HG03439 (cell line): ENCODE data around the gene ST6GALNAC2.
"Not testable (repeated sequence)": the region's sequence is repeated elsewhere in the genome, so short reads cannot be mapped to it uniquely, and the experiment has no call there.

Source experiments
- ATAC-seq: cut with Tn5 transposase; IDR thresholded peaks from one replicate; pipeline ENCODE4 v1.9.1; 2021; ENCODE audit warnings: mild to moderate bottlenecking, moderate library complexity; ENCODE audit not compliant: unreplicated experiment

Gene ST6GALNAC2

DNA sequence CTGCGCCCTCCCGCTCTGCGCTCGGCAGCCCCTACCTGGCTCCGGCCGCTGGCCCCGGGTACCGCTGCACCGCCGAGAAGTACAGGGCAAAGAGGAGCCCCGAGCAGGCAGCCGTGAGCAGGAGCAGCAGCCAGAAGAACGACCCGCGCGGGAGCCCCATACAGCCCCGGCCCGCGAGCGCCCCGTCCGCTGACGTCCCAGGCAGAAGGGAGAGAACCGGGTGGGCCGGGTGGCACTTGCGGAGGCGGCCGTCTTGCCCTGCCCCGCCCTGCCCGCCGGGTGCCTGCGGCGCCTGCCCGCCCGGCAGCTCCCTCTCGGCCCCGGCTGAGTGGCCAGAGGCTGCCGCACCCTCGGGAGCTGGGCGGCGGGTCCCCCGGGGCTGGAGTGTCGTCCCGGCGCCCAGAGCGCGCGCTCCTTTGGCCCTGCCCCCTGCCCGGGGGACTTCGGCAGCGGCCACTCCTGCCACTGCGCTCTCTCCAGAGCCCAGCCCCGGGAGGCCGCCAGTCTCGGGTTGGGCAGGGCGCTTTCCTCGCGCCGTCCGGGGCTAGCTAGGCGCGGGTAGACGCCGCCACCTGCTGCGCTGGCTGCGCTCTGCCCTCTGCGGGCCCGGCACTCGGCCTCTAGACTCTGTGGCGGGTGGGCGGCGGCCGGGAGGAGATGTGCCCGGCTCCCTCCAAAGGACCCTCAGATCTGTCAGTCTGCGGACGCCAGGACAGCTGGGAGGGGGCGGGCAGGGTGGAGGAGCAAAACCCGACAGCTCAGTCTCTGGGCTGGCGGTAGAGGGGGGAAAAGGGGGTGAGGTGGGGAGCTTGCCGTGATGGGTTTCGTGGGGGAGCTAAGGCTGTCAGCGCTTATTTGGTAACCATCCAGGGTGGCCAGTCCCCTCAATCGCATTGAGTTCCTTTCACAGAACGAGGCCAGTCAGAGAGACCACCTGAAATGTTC, at the start of gene ST6GALNAC2:
TSS of gene ST6GALNAC2 (minus strand) at position 212 of the 945 bp plus-strand sequence. CDS start at position 160, 52 bp downstream.
- ATAC-seq: no peak

DNA sequence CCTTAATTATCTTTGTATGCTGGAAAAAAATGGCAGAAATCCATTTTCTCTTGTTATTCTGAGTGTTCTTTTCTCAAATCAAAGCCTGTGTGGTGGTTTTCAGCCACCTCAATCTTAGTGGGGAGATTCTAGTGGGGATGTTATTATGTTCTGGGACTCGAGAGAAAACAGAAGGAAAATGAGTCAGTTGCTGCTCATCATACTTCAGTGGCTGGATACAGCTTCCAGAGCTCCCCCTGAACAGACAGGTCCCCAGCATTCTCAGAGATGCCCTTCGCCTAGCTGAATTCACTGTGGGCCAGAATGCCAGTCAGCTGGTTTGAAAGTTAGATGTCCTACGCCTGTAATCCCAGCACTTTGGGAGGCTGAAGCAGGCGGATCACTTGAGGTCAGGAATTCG, 49.4 kb upstream of the ST6GALNAC2 start:
- no peak for ATAC-seq

DNA sequence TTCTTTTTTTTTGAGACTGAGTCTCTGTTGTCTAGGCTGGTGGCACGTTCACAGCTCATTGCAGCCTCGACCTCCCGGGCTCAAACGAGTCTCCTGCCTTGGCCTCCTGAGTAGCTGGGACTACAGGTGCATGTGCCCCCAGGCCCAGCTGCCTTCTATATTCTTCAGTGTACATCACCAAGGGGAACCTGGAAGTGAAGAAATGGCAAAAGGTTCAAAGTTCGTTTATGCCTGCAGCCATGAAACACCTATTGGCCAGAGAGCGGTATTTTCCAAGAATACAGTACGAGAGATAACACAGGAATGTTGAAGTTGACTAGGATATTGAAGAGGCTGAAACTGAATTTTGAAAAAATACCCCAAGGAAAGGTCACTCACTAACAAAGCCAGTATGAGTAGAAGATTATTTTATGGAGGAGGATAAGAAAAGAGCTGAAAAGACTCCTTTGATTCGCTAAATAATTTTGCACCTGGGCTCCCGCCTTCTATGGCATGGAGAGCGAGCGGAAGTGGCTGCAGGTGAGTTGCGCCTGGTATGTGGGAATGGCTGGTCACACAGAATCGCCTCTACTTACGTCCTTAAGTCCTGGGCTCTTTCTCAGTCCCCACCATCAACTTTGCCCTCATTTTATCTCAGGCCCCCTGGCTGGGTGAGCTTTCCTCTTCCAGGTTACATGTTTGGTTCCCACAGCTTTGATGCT, 48.1 kb upstream of the ST6GALNAC2 start:
- no peak for ATAC-seq

DNA sequence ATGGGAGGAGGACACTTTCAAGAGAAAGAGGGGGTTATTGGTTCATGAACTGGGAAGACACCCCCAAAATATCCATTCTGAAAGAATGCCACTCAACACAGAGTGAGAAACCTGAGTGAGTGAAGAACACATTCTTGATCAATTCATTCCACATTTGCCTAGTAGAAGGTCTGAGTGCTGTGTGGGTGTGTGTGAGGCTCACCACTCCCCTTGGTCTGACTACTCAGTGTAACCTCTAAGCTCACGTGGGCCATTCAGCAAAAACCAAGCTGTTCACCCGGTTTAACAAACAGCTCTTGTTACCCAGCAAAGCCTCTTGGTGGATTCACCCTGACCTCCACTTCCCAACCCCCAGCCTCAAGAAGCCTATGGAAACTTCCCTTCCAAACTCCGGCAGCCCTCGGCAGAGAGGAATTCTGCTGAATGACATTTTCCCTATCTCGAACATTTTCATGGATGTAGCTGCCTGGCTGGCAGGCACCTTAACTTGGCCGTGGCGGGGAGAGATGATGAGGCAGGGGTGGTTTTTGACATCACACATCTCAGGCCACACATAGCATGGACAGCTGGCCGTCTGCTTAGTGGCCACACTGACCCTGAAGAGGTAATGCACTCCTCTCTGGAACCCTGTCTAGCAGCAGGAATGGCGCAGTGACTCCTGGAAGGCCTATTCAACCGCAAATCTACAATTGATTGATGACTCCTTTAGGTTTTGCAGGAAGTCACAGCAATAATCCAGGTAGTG, 46.3 kb upstream of the ST6GALNAC2 start:
- ATAC-seq: no peak

DNA sequence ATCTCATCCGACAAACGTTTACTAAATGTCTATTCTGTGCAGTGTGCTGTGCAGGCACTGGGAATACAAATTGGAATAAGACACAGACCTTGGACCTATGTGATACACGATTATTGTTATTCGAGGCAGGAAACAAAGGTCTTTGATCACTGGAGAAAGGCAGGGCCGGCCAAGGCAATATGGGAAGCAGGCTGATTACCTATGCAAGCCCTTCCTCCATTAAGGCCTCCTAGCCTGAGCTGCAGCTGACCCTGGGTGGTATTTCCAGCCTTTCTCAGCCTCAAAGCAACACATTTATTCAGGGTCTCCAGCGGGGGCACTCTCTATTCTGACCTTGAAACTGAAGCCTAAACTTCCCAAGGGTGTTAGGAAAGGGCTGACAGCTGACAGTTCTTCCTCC, 44.5 kb upstream of the ST6GALNAC2 start:
- ATAC-seq: no peak

DNA sequence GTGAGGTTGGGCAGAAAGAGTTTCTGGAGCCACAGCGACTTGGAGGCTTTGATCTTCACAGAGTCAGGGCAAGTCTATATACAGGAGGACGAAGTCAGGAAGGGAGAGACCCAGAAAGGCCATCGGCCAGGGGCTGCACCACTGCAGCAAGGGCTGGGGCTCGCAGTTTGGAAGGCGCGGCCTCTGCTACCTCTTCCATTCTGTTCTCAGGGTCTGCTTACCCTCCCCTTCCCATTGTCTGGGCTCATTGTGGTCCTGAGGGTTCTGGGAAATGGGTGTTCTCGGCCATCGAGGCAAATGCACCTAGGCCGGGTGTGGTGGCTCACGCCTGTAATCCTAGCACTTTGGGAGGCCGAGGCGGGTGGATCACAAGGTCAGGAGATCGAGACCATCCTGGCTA, 41.9 kb upstream of the ST6GALNAC2 start:
- ATAC-seq: no peak

DNA sequence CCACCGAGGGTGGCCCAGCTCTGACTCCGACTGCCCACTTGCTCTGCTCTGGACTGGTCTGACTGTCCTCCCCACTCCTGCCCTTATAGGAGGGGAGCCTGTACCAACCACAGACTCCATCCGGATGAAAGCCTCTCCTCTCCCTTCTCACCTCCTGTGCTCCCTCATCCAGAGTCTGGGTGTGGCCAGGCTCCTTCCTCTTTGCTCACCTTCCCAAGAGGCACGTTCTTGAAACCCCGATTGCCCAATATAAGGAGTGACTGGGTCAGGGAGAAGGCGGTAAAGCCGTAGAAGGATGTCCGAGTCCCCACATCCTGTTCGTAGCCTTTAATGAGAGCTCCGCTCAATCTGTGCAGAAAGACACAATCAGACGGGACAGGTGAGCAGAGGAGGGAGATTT, 40.8 kb upstream of the ST6GALNAC2 start:
- no peak for ATAC-seq

DNA sequence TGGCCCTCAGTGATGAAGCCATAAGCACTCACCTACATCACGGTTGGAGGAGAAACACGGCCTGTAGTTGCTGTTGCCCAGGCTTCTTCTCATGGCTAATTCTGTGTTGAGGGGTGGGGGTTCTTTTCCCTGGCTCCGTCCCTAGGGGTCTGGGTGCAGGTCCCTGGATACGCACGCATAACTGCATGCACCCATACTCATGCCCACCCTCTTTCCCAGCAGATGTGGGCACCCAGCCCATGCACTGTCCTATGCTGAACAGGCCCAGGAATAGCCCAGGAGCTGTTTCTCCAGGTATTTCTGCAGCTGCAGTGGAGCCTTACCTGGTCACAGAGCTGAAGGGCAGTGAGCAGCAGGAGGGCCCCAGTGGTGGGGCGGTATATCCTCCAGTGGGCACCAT, 39.8 kb upstream of the ST6GALNAC2 start:
- ATAC-seq: no peak

DNA sequence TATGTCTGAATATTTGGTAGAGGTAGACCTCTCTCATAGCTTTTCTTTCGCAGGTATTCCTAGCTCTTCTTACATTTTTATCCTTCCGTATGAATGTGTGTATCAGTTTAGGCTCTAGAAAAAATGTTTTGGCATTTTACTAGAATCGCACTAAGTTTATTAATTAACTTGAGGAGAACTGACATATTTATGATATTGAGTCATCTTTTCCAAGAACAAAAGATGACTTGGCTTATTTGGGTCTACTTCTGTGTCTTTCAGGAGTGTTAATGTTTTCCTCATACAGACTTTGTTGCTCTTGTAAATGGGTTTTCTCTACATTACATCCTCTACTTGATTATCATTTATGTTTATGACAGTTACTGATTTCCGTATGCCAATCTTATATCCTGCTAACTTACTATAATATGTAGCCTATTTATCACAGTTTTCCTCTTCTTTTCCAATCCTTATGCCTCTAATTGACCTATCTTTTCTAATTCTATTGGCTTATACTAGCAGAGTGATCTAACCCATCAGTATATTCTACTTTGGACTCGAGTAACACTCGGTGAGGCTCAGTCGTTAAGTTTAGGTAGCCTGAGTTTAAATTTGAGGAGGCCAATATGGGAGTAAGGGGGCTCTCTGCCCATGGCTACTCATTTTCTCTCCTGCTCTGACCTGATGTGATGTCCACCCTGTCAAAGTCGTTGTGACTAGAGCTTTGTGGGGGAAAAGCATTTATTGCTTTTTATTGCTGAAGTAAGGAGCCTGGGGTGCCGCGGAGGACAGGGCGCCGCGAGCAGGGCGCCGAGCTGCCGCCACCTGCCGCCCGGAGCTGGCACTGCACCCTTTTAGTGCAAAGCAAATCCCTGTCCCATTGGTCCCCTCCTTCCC, 37.8 kb upstream of the ST6GALNAC2 start:
- ATAC-seq: no peak

DNA sequence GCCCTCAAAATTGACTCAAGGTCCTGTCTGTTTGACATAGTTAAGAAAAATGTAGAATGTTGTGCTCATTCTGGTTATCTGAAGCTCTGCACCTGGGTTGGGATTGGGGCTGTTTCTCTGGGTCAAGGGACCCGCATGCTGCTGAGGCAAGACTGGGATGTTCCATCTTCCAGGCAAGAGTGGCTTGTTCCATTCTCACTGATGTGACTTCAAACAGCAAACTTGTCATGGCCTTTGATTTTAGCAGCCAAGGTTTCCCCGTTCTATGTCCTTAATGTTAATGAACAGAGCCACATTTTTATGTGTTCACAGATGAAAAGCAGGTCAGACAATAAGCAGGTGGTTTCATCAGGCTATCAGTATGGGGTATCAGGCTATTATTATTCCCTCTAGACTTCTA, 32.2 kb upstream of the ST6GALNAC2 start:
- no peak for ATAC-seq

DNA sequence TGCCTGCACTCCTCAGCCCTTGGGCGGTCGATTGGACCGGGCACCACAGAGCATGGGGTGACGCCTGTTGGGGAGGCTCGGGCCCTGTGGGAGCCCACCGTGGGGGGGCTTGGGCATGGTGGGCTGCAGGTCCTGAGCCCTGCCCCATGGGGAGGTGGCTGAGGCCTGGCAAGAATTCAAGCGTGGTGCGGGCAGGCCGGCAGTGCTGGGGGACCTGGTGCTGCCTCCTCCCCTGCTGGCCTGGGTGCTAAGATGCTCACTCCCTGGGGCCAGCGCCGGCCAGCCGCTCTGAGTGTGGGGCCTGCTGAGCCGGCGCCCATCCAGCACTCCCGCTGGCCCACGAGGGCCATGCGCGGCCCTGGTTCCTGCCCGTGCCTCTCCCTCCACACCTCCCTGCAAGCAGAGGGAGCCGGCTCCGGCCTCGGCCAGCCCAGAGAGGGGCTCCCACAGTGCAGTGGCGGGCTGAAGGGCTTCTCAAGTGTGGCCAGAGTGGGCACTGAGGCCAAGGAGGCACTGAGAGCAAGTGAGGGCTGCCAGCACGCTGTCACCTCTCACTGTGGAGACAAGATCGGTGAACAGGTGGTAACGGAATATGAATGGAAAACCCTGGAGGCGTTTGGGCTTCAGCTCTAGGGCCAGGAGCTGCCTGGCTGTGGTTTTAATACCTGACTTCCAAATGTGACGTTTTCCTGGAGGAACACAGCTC, 29.4 kb upstream of the ST6GALNAC2 start:
- ATAC-seq: no peak

DNA sequence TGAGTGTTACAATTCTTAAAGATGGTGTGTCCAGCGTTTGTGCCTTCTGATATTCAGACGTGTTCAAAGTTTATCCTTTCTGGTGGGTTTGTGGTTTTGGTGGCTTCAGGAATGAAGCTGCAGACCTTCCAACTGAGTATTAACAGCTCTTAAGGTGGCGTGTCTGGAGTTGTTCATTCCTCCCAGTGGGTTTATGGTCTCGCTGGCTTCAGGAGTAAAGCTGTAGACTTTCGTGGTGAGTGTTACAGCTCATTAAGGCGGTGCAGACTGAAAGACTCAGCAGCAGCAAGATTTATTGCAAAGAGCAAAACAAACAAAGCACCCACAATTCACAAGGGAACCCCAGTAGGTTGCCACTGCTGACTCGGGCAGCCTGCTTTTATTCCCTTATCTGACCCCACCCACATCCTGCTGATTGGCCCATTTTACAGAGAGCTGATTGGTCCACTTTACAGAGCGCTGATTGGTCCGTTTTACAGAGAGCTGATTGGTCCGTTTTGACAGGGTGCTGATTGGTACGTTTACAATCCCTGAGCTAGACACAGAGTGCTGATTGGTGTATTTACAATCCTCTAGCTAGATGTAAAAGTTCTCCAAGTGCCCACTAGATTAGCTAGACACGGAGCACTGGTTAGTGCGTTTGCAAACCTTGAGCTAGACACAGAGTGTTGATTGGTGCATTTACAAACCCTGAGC, 28.6 kb upstream of the ST6GALNAC2 start:
- ATAC-seq: not testable (repeated sequence)

DNA sequence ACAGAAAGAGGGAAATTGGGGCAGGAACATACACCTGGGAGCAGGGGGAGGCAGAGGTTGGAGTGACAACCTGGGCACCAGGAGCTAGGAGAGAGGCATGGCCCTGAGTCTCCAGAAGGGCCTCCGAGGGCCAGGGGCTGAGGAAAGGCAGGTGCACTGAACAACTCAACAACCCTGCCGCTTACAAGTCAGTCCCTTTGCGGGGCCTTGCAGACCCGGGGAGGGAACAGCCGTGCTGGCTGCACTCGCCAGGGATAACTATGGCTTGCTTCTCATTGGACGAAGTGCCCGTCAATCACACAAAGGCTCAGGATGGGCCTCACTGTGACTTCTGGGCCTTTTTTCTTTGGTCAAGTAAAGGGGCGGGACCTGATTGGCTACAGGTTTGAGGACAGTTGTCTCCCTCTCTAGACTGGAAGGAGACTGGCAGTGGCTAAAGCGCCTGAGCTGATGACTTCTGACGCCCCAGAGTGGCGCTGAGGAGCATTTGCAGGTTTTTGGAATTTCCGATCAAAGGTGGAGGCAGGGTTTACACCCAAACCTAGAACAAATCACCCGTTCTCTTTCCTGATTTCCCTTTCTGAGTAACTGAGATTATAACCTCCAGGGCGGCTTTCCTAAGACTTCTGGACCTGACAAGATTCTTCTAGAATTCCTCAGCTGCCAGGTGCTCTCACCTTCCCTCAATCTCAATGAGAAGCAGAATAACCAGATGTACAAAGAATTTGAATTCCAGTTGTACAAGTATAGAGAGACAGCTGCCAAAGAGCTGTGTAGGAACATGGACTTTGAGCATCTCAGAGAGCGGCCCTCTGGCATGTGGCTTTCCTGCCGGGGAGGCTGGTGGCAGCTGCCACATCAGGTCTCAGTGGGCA, 27.6 kb upstream of the ST6GALNAC2 start:
- no peak for ATAC-seq

DNA sequence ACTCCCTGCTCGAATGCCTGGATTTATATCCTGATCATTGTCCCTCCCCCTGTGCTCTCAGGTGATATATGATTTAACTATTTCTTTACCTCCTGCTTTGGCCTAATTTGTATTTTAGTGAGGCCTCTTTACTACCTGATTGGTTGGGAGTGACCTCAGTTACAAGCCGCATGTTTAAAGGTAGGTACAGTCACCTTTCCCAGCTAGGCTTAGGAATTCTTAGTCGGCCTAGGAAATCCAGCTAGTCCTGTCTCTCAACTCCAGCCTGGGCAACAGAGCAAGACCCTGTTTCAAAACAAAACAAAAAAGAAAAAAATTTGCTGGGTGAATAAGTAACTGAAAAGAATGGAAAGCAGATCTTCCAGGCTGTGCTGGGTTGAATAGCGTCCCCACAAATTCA, 26.8 kb upstream of the ST6GALNAC2 start:
- no peak for ATAC-seq

DNA sequence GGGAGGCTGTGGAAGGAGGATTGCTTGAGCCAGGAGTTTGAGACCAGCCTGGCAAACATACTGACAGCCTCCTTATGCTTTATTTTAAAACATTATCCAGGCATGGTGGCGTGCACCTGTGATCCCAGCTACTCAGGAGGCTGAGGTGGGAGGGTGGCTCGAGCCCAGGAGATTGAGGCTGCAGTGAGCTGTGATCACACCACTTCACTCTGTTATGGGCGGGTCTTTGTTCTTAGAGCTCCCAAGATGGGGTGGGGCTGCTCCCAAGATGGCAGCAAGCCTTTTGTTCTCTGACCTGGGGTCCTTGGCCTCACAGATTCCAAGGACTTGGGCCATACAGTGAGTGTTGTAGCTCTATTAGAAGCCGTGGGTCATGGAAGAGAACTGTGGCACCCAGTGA, 26.1 kb upstream of the ST6GALNAC2 start:
- no peak for ATAC-seq

DNA sequence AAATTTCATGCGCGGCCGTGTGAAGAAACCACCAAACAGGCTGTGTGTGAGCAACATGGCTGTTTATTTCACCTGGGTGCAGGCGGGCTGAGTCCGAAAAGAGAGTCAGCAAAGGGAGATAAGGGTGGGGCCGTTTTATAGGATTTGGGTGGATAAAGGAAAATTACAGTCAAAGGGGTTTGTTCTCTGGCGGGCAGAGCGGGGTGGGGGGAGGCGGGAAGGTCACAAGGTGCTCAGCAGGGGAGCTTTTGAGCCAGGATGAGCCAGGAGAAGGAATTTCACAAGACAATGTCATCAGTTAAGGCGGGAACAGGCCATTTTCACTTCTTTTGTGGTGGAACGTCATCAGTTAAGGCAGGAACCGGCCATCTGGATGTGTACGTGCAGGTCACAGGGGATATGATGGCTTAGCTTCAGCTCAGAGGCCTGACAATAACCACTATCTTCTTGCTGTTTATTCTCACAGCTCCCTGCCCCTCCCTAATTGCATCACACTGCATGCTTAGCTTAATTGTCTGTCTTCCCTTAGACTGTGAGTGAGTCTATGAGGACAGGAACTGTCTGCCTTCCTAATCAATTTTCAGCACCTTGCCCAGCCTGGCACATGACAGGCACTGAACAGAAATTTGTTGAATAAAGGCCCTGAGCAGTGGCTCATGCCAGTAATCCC, 25.6 kb upstream of the ST6GALNAC2 start:
- not testable (repeated sequence) for ATAC-seq

DNA sequence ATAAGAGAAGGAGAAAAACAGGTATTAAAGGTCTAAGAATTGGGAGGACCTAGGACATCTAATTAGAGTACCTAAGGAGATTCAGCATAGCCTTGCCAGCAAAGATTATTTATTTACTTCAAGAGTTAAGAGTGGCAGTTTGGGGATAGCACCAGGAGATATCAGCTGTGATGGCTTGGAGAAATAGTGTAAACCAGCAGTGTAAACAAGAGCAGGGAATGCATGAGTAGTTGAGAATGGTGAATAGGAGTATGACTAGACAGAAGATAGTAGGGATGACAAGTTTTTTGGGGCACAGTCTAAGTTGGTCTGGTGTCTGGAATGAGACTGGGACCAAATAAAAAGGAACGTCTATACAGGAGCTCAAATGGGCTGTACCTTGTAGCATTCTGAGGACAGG, 21.0 kb upstream of the ST6GALNAC2 start:
- not testable (repeated sequence) for ATAC-seq

DNA sequence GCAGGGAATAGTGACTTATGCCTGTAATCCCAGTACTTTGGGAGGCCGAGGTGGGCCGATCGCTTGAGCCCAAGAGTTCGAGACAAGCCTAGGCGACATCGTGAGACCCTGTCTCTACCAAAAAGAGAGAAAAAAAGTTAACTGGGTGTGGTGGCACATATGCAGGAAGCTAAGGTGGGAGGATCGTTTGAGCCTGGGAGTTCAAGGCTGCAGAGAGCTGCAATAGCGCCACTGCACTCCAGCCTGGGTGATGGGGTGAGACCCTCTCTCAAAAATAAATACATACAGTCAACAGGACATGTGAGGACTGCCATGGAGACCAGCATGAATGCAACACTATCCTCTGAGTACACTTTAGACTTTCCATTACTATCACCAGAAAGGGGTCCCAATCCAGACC, 15.4 kb upstream of the ST6GALNAC2 start:
- ATAC-seq: no peak
